ENCODE results near the gene HDGF.

- TF ChIP-seq CTCF (IDR thresholded peaks at IDR 0.05) = no peak
- TF ChIP-seq POLR2A (IDR thresholded peaks at IDR 0.05) = no peak
Observed at GRCh38 chr1:156741481-156741983, 9.9 kb downstream of the HDGF start.
